ENCODE measurements around the gene SF1.

SF1 gene

DNA sequence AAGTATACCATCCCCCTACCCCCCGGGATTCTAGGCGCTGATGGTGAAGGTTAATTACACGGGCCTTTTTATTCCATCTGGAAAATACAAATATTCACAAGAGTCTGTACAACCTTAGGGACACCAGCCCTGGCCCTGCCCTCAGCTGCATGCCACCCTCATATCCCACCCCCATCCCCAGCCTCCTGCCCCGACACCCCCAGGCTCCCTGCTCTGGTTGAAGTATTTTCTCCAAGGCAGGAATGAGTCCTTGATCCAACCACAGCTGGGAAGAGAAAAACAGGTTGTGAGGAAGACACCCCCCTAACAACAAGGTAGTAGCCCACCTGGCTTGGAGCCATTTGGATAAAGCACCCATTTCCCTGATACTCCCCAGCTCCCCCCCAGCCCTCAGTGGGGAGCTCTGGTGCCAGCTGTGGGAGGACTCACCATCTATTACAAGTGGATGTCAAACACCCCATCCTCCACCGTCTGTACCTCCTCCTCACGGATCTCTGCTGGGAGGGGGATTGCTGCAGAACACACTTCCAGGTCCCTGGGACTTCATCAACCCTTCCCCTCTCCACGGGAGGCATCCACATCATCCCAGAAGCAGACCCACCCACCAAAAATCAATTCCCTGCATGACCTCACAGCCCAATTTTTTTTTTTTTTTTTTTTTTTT, 51.3 kb downstream of the SF1 start:
- TF ChIP-seq, protein P1, sequence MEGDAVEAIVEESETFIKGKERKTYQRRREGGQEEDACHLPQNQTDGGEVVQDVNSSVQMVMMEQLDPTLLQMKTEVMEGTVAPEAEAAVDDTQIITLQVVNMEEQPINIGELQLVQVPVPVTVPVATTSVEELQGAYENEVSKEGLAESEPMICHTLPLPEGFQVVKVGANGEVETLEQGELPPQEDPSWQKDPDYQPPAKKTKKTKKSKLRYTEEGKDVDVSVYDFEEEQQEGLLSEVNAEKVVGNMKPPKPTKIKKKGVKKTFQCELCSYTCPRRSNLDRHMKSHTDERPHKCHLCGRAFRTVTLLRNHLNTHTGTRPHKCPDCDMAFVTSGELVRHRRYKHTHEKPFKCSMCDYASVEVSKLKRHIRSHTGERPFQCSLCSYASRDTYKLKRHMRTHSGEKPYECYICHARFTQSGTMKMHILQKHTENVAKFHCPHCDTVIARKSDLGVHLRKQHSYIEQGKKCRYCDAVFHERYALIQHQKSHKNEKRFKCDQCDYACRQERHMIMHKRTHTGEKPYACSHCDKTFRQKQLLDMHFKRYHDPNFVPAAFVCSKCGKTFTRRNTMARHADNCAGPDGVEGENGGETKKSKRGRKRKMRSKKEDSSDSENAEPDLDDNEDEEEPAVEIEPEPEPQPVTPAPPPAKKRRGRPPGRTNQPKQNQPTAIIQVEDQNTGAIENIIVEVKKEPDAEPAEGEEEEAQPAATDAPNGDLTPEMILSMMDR (IDR thresholded peaks at IDR 0.05; ENCODE audit: extremely low read depth, missing control alignments) = no peak
- no peak for DNase-seq (ENCODE audit: low spot score)

DNA sequence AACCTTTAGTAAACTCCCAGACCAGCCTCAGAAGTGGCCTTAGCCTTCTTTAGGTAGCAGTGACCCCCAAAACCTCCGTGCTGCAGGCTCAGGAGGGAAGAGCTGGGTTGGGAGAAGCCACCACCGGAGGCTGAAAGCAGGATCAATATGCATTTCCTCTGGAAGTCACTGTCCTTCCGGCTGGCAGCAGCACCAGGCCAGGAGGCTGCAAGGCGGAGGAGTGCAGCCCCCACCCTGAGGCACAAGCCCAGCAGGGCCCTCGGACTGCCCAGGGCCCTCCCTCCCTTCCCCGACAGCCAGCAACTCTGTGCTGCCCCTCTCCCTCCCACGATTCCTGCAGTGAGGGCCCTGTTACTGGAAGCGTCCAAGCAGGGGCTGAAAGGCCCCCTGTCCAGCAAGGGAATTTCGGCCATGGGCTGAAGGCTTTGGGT, 52.1 kb downstream of the SF1 start:
- no peak for DNase-seq (ENCODE audit: low spot score)
- TF ChIP-seq, protein P1 (IDR thresholded peaks at IDR 0.05; ENCODE audit: extremely low read depth, missing control alignments) = no peak

DNA sequence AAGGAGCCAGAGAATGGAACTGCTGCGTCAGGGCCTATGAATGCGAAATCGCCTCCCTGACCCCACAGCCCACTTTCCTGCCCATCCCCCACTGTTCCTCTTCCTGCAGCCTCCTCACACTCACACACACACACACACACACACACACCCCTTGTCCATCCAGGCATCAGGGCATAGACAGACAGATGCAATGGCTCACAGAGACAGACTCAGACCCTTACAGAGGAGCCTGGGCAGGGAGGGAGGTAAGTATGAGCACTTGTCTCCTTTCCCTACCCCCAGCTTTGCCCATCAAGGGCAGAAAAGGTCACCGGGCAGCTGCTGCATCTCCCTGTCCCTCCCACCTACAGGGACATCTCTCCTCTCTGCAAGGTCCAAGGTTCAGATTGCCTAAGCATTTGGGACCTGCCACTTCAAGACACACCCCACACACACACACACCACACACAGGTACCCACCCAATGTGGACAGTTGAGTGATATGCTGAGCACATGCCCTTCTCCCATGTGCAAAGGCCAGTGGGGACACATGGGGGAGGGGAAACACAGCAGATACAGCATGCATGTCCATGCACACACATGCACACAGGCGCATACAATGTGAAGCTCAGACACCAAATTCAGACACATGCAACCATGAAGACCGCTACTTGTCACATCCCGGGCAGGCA, 53.3 kb downstream of the SF1 start:
- TF ChIP-seq, protein P1 (IDR thresholded peaks at IDR 0.05; ENCODE audit: extremely low read depth, missing control alignments) = no peak
- DNase-seq (ENCODE audit: low spot score) = no peak

DNA sequence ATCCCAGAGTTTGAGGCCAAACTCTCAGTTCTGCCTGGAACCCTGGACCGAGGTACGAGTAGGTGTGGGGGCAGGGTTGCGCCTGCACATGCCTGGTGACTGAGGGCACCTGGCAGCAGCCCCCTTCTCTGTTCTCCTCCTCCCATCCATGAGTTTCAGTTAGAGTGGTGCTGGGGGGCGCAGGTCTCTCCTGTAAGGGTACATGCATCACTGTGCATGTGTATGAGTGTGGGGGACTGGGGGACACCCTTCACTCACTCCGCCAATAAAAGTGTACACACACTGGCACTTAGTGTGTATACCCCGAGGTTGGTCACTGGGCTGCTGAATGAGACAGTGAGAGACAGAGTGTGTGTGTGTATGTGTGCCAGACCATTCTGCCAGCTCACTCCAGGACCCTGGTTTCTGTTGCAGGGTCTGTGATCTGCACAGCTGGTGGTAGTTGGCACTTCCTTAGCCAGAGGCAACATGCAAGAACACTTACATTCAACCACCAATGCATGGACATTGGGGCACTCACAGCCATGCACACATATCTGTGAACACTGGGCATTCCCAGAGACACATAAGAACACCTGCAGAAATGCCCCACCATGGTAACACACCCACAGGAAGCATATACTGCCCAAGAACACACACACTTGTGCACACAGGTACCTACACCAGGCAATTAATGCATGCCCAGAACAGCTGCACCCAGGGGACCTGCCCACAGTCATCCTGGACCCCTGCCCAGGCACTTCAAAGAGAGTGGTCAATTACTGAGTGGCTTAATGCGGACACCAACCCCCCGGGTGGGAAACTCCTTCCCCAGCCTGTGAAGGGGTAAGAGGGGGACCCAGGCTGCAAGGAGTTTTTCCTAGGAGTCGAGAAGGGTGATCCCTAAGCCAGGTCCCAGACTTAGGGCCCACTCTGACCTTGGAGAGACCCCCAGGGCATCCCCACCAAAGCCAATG, 54.2 kb downstream of the SF1 start:
- TF ChIP-seq, protein P1 (IDR thresholded peaks at IDR 0.05; ENCODE audit: extremely low read depth, missing control alignments) = no peak
- DNase-seq (ENCODE audit: low spot score) = no peak

DNA sequence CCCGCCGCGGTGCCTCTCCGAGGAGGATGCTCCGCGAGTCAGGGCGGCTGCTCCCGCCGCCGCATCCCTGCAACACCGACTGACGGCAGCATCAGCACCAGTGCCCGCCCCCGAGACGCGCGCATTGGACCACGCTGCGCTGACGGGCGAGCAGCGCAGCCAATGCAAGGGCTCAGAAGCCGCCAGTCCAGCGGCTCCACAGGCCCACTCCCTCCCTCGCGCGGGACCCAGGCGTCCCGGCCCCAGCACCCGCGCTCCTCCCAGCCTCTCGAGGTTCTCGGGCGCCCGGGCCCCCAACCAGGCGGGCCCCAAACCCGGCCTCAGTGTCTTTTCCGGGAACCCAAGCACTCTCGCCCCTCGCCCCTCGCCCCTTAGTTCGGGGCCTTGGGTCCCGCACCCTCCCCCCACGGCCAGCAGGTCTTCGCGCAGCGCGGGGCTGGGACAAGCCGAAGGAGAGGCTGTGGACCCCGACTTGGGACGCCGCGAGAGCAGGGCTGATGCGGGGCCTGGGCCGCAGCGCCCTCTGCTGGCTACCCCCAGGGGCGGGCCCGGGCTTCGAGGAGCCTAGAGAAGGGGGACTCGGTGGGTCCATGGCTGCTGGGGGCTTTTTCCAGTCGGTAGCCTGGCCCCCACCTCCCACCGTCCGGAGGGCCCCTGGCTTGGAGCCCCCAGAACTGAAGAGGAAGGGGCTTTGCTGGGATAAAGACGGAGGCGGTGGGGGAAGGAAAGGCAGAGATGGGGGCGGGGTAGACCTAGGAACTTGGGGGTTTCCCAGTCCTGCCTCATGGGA, 55.0 kb downstream of the SF1 start, which contains the start of gene NRXN2:
TSS of gene NRXN2 (minus strand) at position 81 of the 790 bp plus-strand sequence. CDS start 9,498 bp downstream, outside the sequence.
- TF ChIP-seq, protein P1 (IDR thresholded peaks at IDR 0.05; ENCODE audit: extremely low read depth, missing control alignments) = peak; percentile 90
- DNase-seq (ENCODE audit: low spot score) = peak; percentile 98

DNA sequence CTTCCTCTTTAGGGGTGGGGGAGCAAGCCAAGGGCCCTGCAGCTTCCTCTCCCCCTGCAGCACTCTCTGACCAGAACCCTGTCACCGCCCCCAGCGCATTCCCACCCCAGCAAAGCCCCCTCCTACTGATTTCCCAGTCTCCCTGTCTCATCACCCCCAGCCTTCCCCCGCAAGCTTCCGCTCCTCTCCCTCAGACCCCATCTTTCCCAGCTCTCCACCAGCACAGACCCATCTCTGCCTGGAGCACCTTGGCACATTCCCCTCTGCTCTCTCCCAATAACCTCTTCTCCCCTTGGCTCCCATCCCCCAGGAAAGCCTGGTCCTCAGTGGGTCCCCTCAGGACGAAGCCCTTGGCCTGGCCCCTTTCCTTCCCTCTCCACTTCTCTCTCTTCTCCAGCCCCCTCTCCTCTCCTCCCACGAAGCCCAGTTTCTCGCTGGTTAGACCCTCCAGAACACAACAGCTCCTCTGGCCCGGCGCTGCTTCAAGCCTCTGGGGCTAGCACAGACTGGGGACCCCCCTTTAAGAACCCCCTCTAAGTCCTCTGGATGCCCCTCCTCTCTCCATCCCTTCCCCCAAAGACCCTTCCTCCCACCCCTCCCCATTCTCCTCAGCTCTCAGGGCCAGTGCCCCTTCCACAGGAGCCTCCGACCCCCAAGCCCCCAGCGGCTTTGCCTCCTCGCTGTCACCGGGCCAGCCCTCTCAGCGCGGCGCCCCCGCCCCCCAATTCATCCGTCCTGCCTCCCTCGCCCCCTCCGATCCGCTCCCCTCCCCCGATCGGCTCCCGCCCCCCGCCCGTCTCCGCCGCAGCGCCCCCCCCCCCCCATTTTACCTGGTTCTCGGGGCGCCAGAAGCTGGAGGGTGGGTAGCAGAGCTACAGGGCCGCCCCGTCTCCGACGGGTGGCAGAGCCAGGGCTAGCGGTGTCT, 55.9 kb downstream of the SF1 start:
- TF ChIP-seq, protein P1 (IDR thresholded peaks at IDR 0.05; ENCODE audit: extremely low read depth, missing control alignments) = no peak
- DNase-seq (ENCODE audit: low spot score) = no peak
